Skeletal muscle tissue (tissue), 4 donors: ENCODE measurements around the gene AADAT. TPM values are rescaled to one million over a fixed set of nuclear protein-coding genes. Genes with fewer than 3 reads are reported as not detected.

Source experiments
- H3K27ac ChIP-seq: one replicate; pipeline ENCODE4 v1.7.0; 2013; ENCODE audit warnings: mild to moderate bottlenecking, low read depth, low read length, inconsistent platforms
- H3K27me3 ChIP-seq, 3 donors: one replicate each; pipeline ENCODE4 v1.7.0; 2013; ENCODE audit warnings: low read length in 3 of 3; ENCODE audit not compliant: control insufficient read depth in 3 of 3, insufficient read depth in 3 of 3
- H3K36me3 ChIP-seq, 3 donors: one replicate each; pipeline ENCODE4 v1.7.0; 2013; ENCODE audit warnings: low read length in 3 of 3; ENCODE audit not compliant: control insufficient read depth in 3 of 3, insufficient read depth in 3 of 3
- H3K4me1 ChIP-seq, 3 donors: one replicate each; pipeline ENCODE4 v1.7.0; 2013; ENCODE audit warnings: low read length in 3 of 3, mild to moderate bottlenecking in 3 of 3; ENCODE audit not compliant: control insufficient read depth in 3 of 3, insufficient read depth in 3 of 3
- H3K4me3 ChIP-seq, 3 donors: one replicate each; pipeline ENCODE4 v1.7.0; 2013; ENCODE audit warnings: low read length in 3 of 3
- H3K9ac ChIP-seq, 3 donors: one replicate each; pipeline ENCODE4 v1.7.0; 2013; ENCODE audit warnings: low read length in 3 of 3, mild to moderate bottlenecking in 3 of 3, moderate library complexity in 2 of 3, low read depth in 1 of 3
- H3K9me3 ChIP-seq, 3 donors: one replicate each; pipeline ENCODE4 v1.7.0; 2013; ENCODE audit warnings: low read length in 3 of 3; ENCODE audit not compliant: control insufficient read depth in 3 of 3
- total RNA-seq: library from RNA; depleted of rRNA; stranded (reverse); fragments of >200 nt; gene quantifications from one replicate; pipeline ENCODE4 v1.2.3, GENCODE V29; 2014
- donor health status: Osteomylitis.

The AADAT gene
- total RNA-seq, 1 donor from 2014 or later: 2.1 TPM

- no peak overlapping the region for H3K9ac ChIP-seq
- H3K9me3 ChIP-seq: no peaks in the 10 kb centered on the region
- no peak overlapping the region for H3K4me3 ChIP-seq
- H3K36me3 ChIP-seq: no peaks in the 10 kb centered on the region
- peaks cover 0 to 6% (median 0%) of the 10 kb centered on the region in 3 donors for H3K27me3 ChIP-seq
- no peak overlapping the region for H3K27ac ChIP-seq
- no peaks in the 10 kb centered on the region for H3K4me1 ChIP-seq
Measured at GRCh38 chr4:170038769-170039168, 51.0 kb downstream of the AADAT start.

DNA sequence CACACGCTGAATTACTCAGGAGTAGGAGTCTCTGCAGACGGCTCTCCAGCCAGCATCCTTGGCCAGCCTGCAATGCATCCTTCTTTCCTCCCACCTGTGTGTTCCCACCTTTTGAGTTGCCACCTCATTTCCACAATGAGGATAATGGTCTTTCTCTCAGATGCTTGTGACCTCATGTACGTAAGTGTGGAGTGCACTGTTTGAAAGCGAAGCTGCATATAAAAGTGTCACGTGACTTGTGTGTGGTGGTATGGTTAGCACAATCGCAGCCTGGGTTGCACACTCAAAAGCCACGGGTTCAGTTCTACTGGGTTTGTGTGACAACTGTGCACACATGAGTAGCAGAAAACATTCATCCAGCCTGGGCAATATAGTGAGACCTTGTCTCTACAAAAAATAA is 51.5 kb downstream of the AADAT start:
- peaks cover 0 to 6% (median 0%) of the 10 kb centered on the region in 3 donors for H3K27me3 ChIP-seq
- H3K9ac ChIP-seq: no peak overlapping the region
- no peak overlapping the region for H3K27ac ChIP-seq
- H3K9me3 ChIP-seq: no peaks in the 10 kb centered on the region
- no peaks in the 10 kb centered on the region for H3K4me1 ChIP-seq
- no peak overlapping the region for H3K4me3 ChIP-seq
- H3K36me3 ChIP-seq: no peaks in the 10 kb centered on the region

GRCh38 chr4:170037481-170037880 is 52.3 kb downstream of the AADAT start:
- Histone ChIP-seq H3K36me3 (no peaks in the 10 kb centered on the region), H3K27me3 (peaks cover 0 to 6% (median 0%) of the 10 kb centered on the region in 3 donors), H3K4me3 (no peak overlapping the region), H3K9ac (no peak overlapping the region), H3K9me3 (no peaks in the 10 kb centered on the region), H3K4me1 (no peaks in the 10 kb centered on the region), H3K27ac (no peak overlapping the region)

DNA sequence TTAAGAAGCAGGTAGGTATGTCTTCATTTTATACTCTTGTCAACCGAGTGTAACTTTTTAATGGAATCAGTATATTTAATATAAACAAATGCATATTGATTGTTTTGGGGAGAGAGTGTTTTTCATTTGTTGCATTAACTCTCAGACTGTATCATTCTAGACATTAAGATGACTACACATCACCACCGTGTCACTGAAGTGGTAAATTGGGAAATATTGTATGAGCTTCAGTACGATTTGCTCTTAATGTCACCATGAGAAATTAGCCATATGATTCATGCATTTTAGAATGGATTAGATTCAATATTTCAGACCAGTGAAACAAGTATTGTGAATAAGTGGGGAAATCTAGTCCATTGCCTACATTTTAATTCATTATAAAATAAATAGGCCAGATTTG is 53.9 kb downstream of the AADAT start:
- H3K9ac ChIP-seq: no peak overlapping the region

DNA sequence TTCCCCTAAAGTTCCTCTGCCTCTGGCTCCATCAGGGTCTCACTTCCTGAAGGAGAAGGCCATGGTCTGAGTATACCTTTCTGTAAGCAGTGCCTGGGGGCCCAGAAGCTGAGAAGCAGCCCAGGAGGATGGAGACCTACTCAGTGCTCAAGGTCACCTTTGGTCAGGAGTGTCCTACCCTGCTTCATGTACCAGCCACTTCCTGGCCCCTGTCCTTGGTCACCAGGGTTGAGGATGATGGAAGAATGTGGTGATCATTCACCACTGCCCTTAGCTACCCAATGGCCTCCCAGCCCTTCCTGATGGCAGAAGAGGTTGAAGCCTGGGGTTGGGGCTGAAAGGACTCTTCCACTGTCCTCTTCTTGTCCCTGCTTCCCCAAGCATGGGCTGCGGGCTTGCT is 54.5 kb downstream of the AADAT start:
- Histone ChIP-seq H3K36me3 (no peaks in the 10 kb centered on the region), H3K4me1 (no peaks in the 10 kb centered on the region), H3K9me3 (no peaks in the 10 kb centered on the region), H3K4me3 (no peak overlapping the region), H3K9ac (no peak overlapping the region), H3K27ac (no peak overlapping the region), H3K27me3 (peaks cover 0 to 5% (median 0%) of the 10 kb centered on the region in 3 donors)

More for the DNA sequence above, 53.9 kb downstream of the AADAT start:
- H3K27me3 ChIP-seq: peaks cover 0 to 9% (median 0%) of the 10 kb centered on the region in 3 donors
- no peak overlapping the region for H3K4me3 ChIP-seq
- no peaks in the 10 kb centered on the region for H3K9me3 ChIP-seq
- H3K4me1 ChIP-seq: no peaks in the 10 kb centered on the region
- H3K36me3 ChIP-seq: no peaks in the 10 kb centered on the region
- H3K27ac ChIP-seq: no peak overlapping the region

GRCh38 chr4:170033999-170034398 is 55.8 kb downstream of the AADAT start:
- Histone ChIP-seq H3K36me3 (no peaks in the 10 kb centered on the region), H3K4me3 (no peak overlapping the region), H3K4me1 (no peaks in the 10 kb centered on the region), H3K27ac (no peak overlapping the region), H3K27me3 (peaks cover 0 to 3% (median 0%) of the 10 kb centered on the region in 3 donors), H3K9ac (no peak overlapping the region), H3K9me3 (no peaks in the 10 kb centered on the region)

DNA sequence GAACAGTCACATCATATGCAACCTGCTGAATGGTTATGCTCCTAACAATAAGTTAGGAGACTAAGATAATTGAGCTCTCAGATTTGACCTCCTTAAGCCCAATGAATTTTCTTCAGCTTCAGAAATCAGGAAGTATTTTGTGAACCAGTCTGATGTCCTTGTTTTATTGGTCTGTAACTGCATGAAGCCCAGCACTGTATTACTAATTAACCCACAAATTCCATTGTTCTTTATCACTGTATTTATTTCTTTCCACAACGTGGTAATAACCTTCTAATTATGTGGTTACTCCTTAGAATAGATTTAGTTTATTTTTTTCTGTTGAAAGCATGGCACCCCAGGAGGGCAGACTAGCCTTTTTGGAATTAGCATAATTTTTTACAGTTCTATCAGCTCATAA is 59.6 kb downstream of the AADAT start:
- Histone ChIP-seq H3K9ac (no peak overlapping the region), H3K36me3 (no peaks in the 10 kb centered on the region), H3K27ac (no peak overlapping the region), H3K4me3 (no peak overlapping the region), H3K4me1 (peaks cover 5 to 12% (median 8%) of the 10 kb centered on the region in 3 donors), H3K9me3 (no peaks in the 10 kb centered on the region), H3K27me3 (peaks cover 0 to 3% (median 0%) of the 10 kb centered on the region in 3 donors)

- Histone ChIP-seq H3K27ac (no peak overlapping the region), H3K4me3 (peak overlapping the region; percentile 89 to 97 (median 95)), H3K9ac (peak overlapping the region; percentile 68 to 96 (median 76)), H3K9me3 (no peaks in the 10 kb centered on the region), H3K36me3 (no peaks in the 10 kb centered on the region), H3K27me3 (peaks cover 0 to 3% (median 0%) of the 10 kb centered on the region in 3 donors), H3K4me1 (peaks cover 7 to 12% (median 8%) of the 10 kb centered on the region in 3 donors)
Measured at GRCh38 chr4:170027181-170027829, 62.5 kb downstream of the AADAT start.

GRCh38 chr4:170026253-170027021 is 63.3 kb downstream of the AADAT start, which contains the start of gene MFAP3L:
MFAP3L (minus strand) TSS chr4:170026395; CDS start chr4:170005877, 20,518 bp downstream.
- Histone ChIP-seq H3K27me3 (peaks cover 0 to 3% (median 0%) of the 10 kb centered on the region in 3 donors), H3K36me3 (no peaks in the 10 kb centered on the region), H3K4me1 (peaks cover 7 to 12% (median 8%) of the 10 kb centered on the region in 3 donors), H3K9me3 (no peaks in the 10 kb centered on the region), H3K4me3 (peak within 1 kb of the TSS; percentile 89 to 97 (median 95)), H3K27ac (peak within 1 kb of the TSS; percentile 80), H3K9ac (peak within 1 kb of the TSS; percentile 85 to 97 (median 96))
